ENCODE measurements around the gene RILPL1.

DNA sequence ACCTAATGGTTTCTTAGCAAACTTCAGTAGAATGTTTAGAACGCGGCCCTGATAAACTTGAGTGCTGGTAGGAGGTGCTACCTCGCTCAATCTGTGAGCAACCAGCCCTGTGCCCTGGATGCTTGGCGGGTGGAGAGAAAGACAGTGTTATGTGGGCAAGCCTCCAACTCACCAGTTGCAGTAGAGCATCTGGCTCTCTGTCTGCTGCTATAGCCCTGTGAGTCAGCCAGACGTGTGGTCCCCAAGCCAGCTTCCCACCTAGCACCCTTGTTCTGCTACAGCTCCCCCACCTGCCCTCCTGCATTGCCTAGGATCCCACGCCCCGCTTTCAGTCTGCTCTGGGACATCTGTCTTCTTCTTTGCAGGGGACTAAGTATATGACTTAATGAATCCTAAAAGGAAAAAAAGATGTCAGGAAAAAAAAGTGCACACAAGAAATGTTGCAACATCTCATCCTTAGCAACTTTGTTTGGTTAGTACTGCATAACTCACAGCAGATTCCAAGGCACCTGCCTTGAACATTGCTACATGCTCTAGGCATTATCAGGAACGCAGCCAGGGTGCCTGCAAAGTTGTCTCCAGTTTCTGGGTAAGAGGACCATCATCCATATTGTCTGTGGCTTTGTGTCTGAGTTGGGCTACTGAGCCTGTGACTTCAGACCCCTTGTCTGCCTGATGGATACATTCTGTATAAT is 62.0 kb downstream of the RILPL1 start:
- TF ChIP-seq POLR2A (IDR thresholded peaks at IDR 0.05; ENCODE audit: low read depth, low read length) (no peak), SPI1 (IDR thresholded peaks at IDR 0.05; ENCODE audit: low read depth, low read length) (no peak), POLR2AphosphoS5 (IDR thresholded peaks at IDR 0.05; ENCODE audit: low read depth, low read length) (no peak), TAF1 (IDR thresholded peaks at IDR 0.05; ENCODE audit: low read depth, low read length) (no peak), POU2F2 (IDR thresholded peaks at IDR 0.05; ENCODE audit: low read depth, low read length) (no peak), PAX5 (IDR thresholded peaks at IDR 0.05; ENCODE audit: insufficient read depth, low read length, severe bottlenecking) (no peak)
